Psoas muscle (tissue), 8 donors: ENCODE results near the gene MYL5. TPM values are rescaled to one million over a fixed set of nuclear protein-coding genes. Genes with fewer than 3 reads are reported as not detected.
A peak's percentile ranks its signal among the peaks of the same experiment; 100 is the strongest.

ENCODE experiments used
- ATAC-seq, 4 donors: fragments of 200-7000 bp; cut with Tn5 transposase; one replicate each; pipeline ENCODE4 v1.9.1; 2020; ENCODE audit warnings: moderate library complexity in 3 of 4, mild to moderate bottlenecking in 2 of 4
- DNase-seq, 2 donors: peaks; one replicate each; pipeline ENCODE4 v3.0.0-alpha.2; 2020
- H3K27ac ChIP-seq: fragments of 200-600 bp; one replicate; pipeline ENCODE4 v1.8.0; 2022
- H3K27me3 ChIP-seq, 3 donors: fragments of 200-600 bp in 1 of 3; one replicate each; pipeline versions ENCODE4 v1.6.1 to v1.8.0; 2013 to 2022; ENCODE audit warnings: low read length in 2 of 3, mild to moderate bottlenecking in 2 of 3, moderate library complexity in 1 of 3; ENCODE audit not compliant: insufficient read depth in 3 of 3
- H3K36me3 ChIP-seq, 2 donors: fragments of 200-600 bp in 1 of 2; one replicate each; pipeline versions ENCODE4 v1.6.1 to v1.8.0; 2013 to 2022; ENCODE audit warnings: low read depth in 1 of 2, mild to moderate bottlenecking in 1 of 2, moderate library complexity in 1 of 2; ENCODE audit not compliant: insufficient read depth in 1 of 2
- H3K4me1 ChIP-seq: fragments of 200-600 bp; one replicate; pipeline ENCODE4 v1.8.0; 2022
- H3K4me3 ChIP-seq: fragments of 200-600 bp; one replicate; pipeline ENCODE4 v1.8.0; 2022; ENCODE audit warnings: mild to moderate bottlenecking
- H3K9me3 ChIP-seq: fragments of 200-600 bp; one replicate; pipeline ENCODE4 v1.8.0; 2022
- CTCF ChIP-seq: fragments of 200-600 bp; IDR thresholded peaks from one replicate; pipeline ENCODE4 v1.8.0; 2022; ENCODE audit warnings: antibody characterized with exemption
- WGBS, 3 donors: extraction: QIAGEN DNeasy Blood & Tissue Kit; methylation state at CpG; one replicate each; pipeline versions ENCODE4 v1.1.6 to v1.1.7; 2013; 5-methylcytosine and 5-hydroxymethylcytosine counted together
- intact Hi-C, 2 donors: fragments of 100-400 bp; cut with DNase I; formaldehyde crosslinking; loops; one replicate each; pipeline versions ENCODE4 v1.11.0 to v1.14.2; 2022
- polyA plus RNA-seq, 3 donors: library from polyadenylated mRNA; stranded (reverse); fragments of 200-250 nt; gene quantifications; one replicate each; pipeline ENCODE4 v1.2.3, GENCODE V29; 2013
- total RNA-seq, 4 donors: library from RNA; stranded (reverse); fragmentation: NEBNext Ultra II Directional in 2 of 4; extraction: Animal tissue kit (Norgen Biotek cat#: 25700) in 2 of 4; gene quantifications; one replicate each; pipeline versions ENCODE4 v1.2.1 to v1.2.4, GENCODE V29; 2021 to 2023
- donor health status: healthy with polysubstance abuse.
- donor health status: DM: no; HTN: no; CAD: no; lungs with moderate emphysema.
- donor health status: Bipolar disorder and iron deficiency.
- donor health status: healthy.
- donor health status: DM: yes; HTN: yes; CAD: no.
- donor health status: DM: no; HTN: no; CAD: no.
- donor health status: DM: no; HTN: no; CAD: no.
- donor health status: DM: yes; HTN: yes; CAD: no.

Gene MYL5
- total and polyA plus RNA-seq, 7 donors: 2.0 to 11.2 (median 5.4) TPM

- no peak overlapping the region for H3K27ac ChIP-seq
- intact Hi-C loops: no loop called here
- 87 to 88% (median 88%) methylated on average over 3 of the region's 3 CpGs for WGBS, 3 donors
- DNase-seq (peak in 1 of 2 donors; percentile 28), ATAC-seq (no peak)
- no peak for TF ChIP-seq CTCF
- H3K9me3 ChIP-seq: no peaks in the 10 kb centered on the region
- peaks cover 28% of the 10 kb centered on the region for H3K4me1 ChIP-seq
- no peak overlapping the region for H3K4me3 ChIP-seq
- H3K36me3 ChIP-seq: peaks cover 7 to 28% of the 10 kb centered on the region in 2 donors
- peaks cover 0 to 3% (median 0%) of the 10 kb centered on the region in 3 donors for H3K27me3 ChIP-seq
These were observed 2.6 kb upstream of the MYL5 start for GRCh38 chr4:671769-672168.

GRCh38 chr4:673349-674091, 822 bp upstream of the MYL5 start:
- peaks cover 0 to 3% (median 0%) of the 10 kb centered on the region in 3 donors for H3K27me3 ChIP-seq
- peak overlapping the region; percentile 93 for H3K27ac ChIP-seq
- H3K4me3 ChIP-seq: peak overlapping the region; percentile 86
- TF ChIP-seq CTCF: no peak
- ATAC-seq: peak; percentile 8 to 14 (median 12)
- DNase-seq: peak; percentile 57 to 76
- WGBS, 3 donors: 8 to 10% (median 9%) methylated on average over 40 to 54 of the region's 55 CpGs
- intact Hi-C loops: no loop called here
- peaks cover 44% of the 10 kb centered on the region for H3K4me1 ChIP-seq
- H3K9me3 ChIP-seq: no peaks in the 10 kb centered on the region
- peaks cover 7 to 28% of the 10 kb centered on the region in 2 donors for H3K36me3 ChIP-seq

DNA sequence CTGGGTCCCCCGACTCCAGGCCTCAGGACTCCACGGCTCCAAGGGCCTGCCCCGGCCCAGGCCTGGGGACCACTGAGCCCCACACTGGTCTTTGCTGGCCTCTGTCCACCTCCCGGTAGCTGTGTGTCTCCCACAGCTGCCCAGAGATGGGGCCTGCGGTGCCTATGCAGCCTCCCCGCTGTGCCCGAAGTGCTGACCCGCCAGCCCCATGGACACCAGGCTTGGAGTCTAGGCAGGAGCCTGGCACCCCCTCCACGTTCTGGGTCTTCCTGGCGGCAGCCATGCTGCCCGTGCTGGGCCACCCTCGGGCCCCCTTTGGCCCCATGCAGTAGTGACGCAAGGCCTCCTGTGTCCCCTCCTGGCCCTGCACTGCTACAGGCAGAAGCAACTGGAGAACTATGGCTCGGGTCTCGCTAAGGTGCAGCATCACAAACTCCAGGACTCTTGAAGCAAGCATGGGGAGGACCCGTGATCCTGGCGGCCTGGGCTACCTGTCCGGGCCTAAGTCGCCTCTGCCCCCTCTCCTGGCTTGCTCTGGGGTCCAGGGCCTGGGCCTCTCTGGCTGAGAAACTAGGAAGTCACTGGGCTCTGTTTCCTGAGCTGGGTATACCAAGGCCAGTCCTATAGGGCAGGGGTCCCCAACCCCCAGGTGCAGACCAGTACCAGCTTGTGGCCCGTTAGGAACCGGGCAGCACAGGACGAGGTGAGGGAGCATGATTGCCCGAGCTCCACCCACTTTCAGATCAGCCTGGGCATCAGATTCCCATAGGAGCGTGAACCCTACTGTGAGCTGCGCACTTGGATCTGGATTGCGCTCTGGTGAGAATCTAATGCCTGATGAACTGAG, 917 bp downstream of the MYL5 start:
- H3K36me3 ChIP-seq: peaks cover 7 to 28% of the 10 kb centered on the region in 2 donors
- H3K9me3 ChIP-seq: no peaks in the 10 kb centered on the region
- DNase-seq (peak in 1 of 2 donors; percentile 45), ATAC-seq (peak; percentile 4 to 27 (median 16))
- H3K4me1 ChIP-seq: peaks cover 47% of the 10 kb centered on the region
- 41 to 52% (median 49%) methylated on average over 23 to 26 of the region's 26 CpGs for WGBS, 3 donors
- intact Hi-C loops: no loop called here
- no peak for TF ChIP-seq CTCF
- H3K27me3 ChIP-seq: no peaks in the 10 kb centered on the region
- H3K4me3 ChIP-seq: peak overlapping the region; percentile 86
- H3K27ac ChIP-seq: peak overlapping the region; percentile 93

GRCh38 chr4:675980-676870, 1.9 kb downstream of the MYL5 start:
- peak in 1 of 2 donors; percentile 49 for DNase-seq
- peaks cover 7 to 20% of the 10 kb centered on the region in 2 donors for H3K36me3 ChIP-seq
- intact Hi-C loops: no loop called here
- peaks cover 0 to 2% (median 0%) of the 10 kb centered on the region in 3 donors for H3K27me3 ChIP-seq
- H3K4me1 ChIP-seq: peaks cover 53% of the 10 kb centered on the region
- no peak for TF ChIP-seq CTCF
- H3K4me3 ChIP-seq: peak overlapping the region; percentile 86
- peak in 1 of 4 donors; percentile 31 for ATAC-seq
- H3K9me3 ChIP-seq: no peaks in the 10 kb centered on the region
- peak overlapping the region; percentile 93 for H3K27ac ChIP-seq
- WGBS, 3 donors: 33 to 43% (median 37%) methylated on average over 19 of the region's 19 CpGs
